HepG2 (cell line): ENCODE results near the gene IPO5. TPM values are rescaled to one million over a fixed set of nuclear protein-coding genes. Genes with fewer than 3 reads are reported as not detected.

Experiments
- GLI4 ChIP-seq: sonication (generic); formaldehyde crosslinking; IDR thresholded peaks from 2 replicates; pipeline ENCODE4 v1.5.1; 2020; ENCODE audit warnings: missing genetic modification reagents, mild to moderate bottlenecking, moderate library complexity, borderline replicate concordance
- HNF4A ChIP-seq: sonication (generic); formaldehyde crosslinking; IDR thresholded peaks from 2 replicates; pipeline ENCODE4 v1.4.0; 2020; ENCODE audit warnings: missing genetic modification reagents
- KLF12 ChIP-seq: sonication (generic); formaldehyde crosslinking; IDR thresholded peaks from 2 replicates; pipeline ENCODE4 v1.4.0; 2020; ENCODE audit warnings: missing genetic modification reagents, borderline replicate concordance
- NCOR1 ChIP-seq: fragments of 200-600 bp; sonication (generic); IDR thresholded peaks from 2 replicates; pipeline ENCODE4 v1.7.0; 2017; ENCODE audit warnings: antibody characterized with exemption, low read length, borderline replicate concordance
- RBFOX2 ChIP-seq: fragments of 200-400 bp; formaldehyde crosslinking; IDR thresholded peaks from 2 replicates; pipeline ENCODE4 v1.6.1; 2017; ENCODE audit warnings: low read depth, mild to moderate bottlenecking, low read length
- SP4 ChIP-seq: sonication (generic); formaldehyde crosslinking; IDR thresholded peaks from 2 replicates; pipeline ENCODE4 v1.8.1; 2023; ENCODE audit warnings: mild to moderate bottlenecking, missing genetic modification reagents
- TARDBP ChIP-seq: sonication (generic); formaldehyde crosslinking; IDR thresholded peaks from 2 replicates; pipeline ENCODE4 v1.8.0; 2022; ENCODE audit warnings: mild to moderate bottlenecking, missing genetic modification reagents
- YEATS4 ChIP-seq: sonication (generic); formaldehyde crosslinking; IDR thresholded peaks from 2 replicates; pipeline ENCODE4 v1.4.0; 2020; ENCODE audit warnings: missing genetic modification reagents, borderline replicate concordance
- ZFP36 ChIP-seq: fragments of 150-350 bp; IDR thresholded peaks from 2 replicates; pipeline ENCODE4 v1.6.1; 2018; ENCODE audit warnings: borderline replicate concordance, low read length, low read depth; ENCODE audit not compliant: partially characterized antibody
- ZMYM4 ChIP-seq: sonication (generic); formaldehyde crosslinking; IDR thresholded peaks from 2 replicates; pipeline ENCODE4 v1.8.1; 2023; ENCODE audit warnings: mild to moderate bottlenecking, missing genetic modification reagents
- ZNF501 ChIP-seq: sonication (generic); formaldehyde crosslinking; IDR thresholded peaks from 2 replicates; pipeline ENCODE4 v1.5.1; 2020; ENCODE audit warnings: mild to moderate bottlenecking, moderate library complexity, missing genetic modification reagents
- polyA plus RNA-seq, 8 experiments: library from polyadenylated mRNA; depleted of rRNA in 3 of 8; stranded (reverse) in 7 of 8; unstranded in 1 of 8; fragments of >200 nt; fragmentation: Illumina TruSeq in 4 of 8; extraction: Trizol in 4 of 8; gene quantifications; 2 replicates each; pipeline versions ENCODE4 v1.2.1 to v1.2.3, GENCODE V29; 2011 to 2016; ENCODE audit warnings: low read depth in 4 of 8, missing spikeins in 1 of 8, mixed read lengths in 1 of 8; ENCODE audit not compliant: insufficient read depth in 1 of 8
- total RNA-seq, 5 experiments: library from RNA; depleted of rRNA; stranded (reverse); fragments of >200 nt; fragmentation: Illumina TruSeq; extraction: Trizol; gene quantifications; 2 replicates each; pipeline ENCODE4 v1.2.3, GENCODE V29; 2016; ENCODE audit warnings: low read depth in 1 of 5
- TF ChIP-seq, protein P1 (sequence below): IDR thresholded peaks from 2 replicates; pipeline ENCODE4 v1.6.1; 2018; ENCODE audit warnings: missing genetic modification reagents
- TF ChIP-seq, protein P2 (sequence below): sonication (generic); formaldehyde crosslinking; IDR thresholded peaks from 2 replicates; pipeline ENCODE4 v1.5.0; 2020; ENCODE audit warnings: missing genetic modification reagents
- TF ChIP-seq, protein P3 (sequence below): IDR thresholded peaks from 2 replicates; pipeline ENCODE4 v1.6.1; 2016; ENCODE audit warnings: low read depth, control low read depth
- TF ChIP-seq, protein P4 (sequence below): sonication (generic); formaldehyde crosslinking; IDR thresholded peaks from 2 replicates; pipeline ENCODE4 v1.5.0; 2020; ENCODE audit warnings: mild to moderate bottlenecking, missing genetic modification reagents, borderline replicate concordance
- TF ChIP-seq, protein P5 (sequence below): sonication (generic); formaldehyde crosslinking; IDR thresholded peaks from 2 replicates; pipeline ENCODE4 v1.4.0; 2020; ENCODE audit warnings: missing genetic modification reagents, borderline replicate concordance

The IPO5 gene
- total and polyA plus RNA-seq, 2 of the 13 experiments (the other 11 are each of a cell fraction or from before 2014, with no cell fraction given) = 155 to 242 TPM

DNA sequence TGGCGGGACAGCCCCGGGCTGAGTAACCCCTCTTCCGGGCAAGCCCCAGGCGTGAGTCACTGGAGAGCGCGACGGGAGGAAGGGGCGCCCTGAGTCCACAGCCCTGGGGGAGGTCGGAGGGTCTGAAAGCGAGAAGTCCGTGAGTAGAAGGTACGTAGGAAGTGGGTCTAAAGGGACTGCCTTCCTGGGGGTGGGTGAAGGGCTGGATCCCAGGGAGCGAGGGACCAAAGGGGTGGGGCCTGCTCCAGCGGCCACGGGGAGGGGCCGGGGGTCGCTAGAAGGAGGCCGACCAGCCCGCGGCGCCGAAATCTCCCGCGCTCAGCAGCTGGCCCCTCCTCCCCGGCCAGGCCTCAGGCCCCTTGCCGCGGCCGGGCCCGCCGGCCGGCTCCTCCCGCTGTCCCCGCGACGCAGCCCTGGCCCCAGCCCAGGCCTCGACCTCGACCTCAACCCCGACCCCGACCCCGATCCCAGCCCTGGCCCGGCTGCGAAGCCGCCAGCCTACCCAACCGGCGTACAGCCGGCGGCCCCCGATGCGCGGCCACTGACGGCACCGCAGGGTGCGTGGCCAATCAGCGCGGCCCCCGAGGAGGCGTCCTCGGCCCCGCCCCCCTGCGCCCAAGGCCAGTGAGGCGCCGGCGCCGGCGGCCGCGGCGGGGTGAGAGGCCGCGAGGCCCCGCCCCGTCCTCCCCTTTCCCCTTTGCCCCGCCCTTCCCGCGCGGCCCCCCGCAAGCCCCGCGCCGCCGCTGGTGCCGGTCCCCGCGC is 22.6 kb downstream of the IPO5 start (continued):
- TF ChIP-seq, protein P1, sequence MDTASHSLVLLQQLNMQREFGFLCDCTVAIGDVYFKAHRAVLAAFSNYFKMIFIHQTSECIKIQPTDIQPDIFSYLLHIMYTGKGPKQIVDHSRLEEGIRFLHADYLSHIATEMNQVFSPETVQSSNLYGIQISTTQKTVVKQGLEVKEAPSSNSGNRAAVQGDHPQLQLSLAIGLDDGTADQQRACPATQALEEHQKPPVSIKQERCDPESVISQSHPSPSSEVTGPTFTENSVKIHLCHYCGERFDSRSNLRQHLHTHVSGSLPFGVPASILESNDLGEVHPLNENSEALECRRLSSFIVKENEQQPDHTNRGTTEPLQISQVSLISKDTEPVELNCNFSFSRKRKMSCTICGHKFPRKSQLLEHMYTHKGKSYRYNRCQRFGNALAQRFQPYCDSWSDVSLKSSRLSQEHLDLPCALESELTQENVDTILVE (CRISPR knock-in tag) = peak; percentile 46; the same call in 1 of the 2 replicates
- TF ChIP-seq, protein P2, sequence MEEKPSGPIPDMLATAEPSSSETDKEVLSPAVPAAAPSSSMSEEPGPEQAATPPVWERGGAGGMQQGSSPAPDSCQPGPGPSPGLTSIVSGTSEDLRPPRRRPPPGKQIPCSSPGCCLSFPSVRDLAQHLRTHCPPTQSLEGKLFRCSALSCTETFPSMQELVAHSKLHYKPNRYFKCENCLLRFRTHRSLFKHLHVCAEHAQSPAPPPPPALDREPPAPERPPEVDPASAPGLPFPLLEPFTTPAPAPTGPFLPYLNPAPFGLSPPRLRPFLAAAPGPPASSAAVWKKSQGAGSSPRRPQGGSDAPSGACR (CRISPR knock-in tag) = no peak
- TF ChIP-seq GLI4 = no peak
- 0 out of 2 replicates have a peak, but pooled peaks have one; percentile 58 for TF ChIP-seq NCOR1
- peak; percentile 72; the same call in 1 of the 2 replicates for TF ChIP-seq KLF12
- no peak for TF ChIP-seq ZFP36
- TF ChIP-seq, protein P3, sequence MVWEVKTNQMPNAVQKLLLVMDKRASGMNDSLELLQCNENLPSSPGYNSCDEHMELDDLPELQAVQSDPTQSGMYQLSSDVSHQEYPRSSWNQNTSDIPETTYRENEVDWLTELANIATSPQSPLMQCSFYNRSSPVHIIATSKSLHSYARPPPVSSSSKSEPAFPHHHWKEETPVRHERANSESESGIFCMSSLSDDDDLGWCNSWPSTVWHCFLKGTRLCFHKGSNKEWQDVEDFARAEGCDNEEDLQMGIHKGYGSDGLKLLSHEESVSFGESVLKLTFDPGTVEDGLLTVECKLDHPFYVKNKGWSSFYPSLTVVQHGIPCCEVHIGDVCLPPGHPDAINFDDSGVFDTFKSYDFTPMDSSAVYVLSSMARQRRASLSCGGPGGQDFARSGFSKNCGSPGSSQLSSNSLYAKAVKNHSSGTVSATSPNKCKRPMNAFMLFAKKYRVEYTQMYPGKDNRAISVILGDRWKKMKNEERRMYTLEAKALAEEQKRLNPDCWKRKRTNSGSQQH (CRISPR knock-in tag) = 0 out of 2 replicates have a peak, but pooled peaks have one; percentile 66
- TF ChIP-seq HNF4A = peak; percentile 17; the same call in 1 of the 2 replicates
- peak; percentile 69 for TF ChIP-seq RBFOX2
- TF ChIP-seq ZMYM4 (CRISPR knock-in tag) = peak; percentile 89; the same call in 1 of the 2 replicates
- peak; percentile 87 for TF ChIP-seq YEATS4 (CRISPR knock-in tag)
- TF ChIP-seq, protein P4, sequence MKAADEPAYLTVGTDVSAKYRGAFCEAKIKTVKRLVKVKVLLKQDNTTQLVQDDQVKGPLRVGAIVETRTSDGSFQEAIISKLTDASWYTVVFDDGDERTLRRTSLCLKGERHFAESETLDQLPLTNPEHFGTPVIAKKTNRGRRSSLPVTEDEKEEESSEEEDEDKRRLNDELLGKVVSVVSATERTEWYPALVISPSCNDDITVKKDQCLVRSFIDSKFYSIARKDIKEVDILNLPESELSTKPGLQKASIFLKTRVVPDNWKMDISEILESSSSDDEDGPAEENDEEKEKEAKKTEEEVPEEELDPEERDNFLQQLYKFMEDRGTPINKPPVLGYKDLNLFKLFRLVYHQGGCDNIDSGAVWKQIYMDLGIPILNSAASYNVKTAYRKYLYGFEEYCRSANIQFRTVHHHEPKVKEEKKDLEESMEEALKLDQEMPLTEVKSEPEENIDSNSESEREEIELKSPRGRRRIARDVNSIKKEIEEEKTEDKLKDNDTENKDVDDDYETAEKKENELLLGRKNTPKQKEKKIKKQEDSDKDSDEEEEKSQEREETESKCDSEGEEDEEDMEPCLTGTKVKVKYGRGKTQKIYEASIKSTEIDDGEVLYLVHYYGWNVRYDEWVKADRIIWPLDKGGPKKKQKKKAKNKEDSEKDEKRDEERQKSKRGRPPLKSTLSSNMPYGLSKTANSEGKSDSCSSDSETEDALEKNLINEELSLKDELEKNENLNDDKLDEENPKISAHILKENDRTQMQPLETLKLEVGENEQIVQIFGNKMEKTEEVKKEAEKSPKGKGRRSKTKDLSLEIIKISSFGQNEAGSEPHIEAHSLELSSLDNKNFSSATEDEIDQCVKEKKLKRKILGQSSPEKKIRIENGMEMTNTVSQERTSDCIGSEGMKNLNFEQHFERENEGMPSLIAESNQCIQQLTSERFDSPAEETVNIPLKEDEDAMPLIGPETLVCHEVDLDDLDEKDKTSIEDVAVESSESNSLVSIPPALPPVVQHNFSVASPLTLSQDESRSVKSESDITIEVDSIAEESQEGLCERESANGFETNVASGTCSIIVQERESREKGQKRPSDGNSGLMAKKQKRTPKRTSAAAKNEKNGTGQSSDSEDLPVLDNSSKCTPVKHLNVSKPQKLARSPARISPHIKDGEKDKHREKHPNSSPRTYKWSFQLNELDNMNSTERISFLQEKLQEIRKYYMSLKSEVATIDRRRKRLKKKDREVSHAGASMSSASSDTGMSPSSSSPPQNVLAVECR (CRISPR knock-in tag) = peak; percentile 65
- TF ChIP-seq TARDBP (CRISPR knock-in tag) = 0 out of 2 replicates have a peak, but pooled peaks have one; percentile 40
- 0 out of 2 replicates have a peak, but pooled peaks have one; percentile 57 for TF ChIP-seq ZNF501 (CRISPR knock-in tag)
- TF ChIP-seq, protein P5, sequence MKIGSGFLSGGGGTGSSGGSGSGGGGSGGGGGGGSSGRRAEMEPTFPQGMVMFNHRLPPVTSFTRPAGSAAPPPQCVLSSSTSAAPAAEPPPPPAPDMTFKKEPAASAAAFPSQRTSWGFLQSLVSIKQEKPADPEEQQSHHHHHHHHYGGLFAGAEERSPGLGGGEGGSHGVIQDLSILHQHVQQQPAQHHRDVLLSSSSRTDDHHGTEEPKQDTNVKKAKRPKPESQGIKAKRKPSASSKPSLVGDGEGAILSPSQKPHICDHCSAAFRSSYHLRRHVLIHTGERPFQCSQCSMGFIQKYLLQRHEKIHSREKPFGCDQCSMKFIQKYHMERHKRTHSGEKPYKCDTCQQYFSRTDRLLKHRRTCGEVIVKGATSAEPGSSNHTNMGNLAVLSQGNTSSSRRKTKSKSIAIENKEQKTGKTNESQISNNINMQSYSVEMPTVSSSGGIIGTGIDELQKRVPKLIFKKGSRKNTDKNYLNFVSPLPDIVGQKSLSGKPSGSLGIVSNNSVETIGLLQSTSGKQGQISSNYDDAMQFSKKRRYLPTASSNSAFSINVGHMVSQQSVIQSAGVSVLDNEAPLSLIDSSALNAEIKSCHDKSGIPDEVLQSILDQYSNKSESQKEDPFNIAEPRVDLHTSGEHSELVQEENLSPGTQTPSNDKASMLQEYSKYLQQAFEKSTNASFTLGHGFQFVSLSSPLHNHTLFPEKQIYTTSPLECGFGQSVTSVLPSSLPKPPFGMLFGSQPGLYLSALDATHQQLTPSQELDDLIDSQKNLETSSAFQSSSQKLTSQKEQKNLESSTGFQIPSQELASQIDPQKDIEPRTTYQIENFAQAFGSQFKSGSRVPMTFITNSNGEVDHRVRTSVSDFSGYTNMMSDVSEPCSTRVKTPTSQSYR (CRISPR knock-in tag) = peak; percentile 8; the same call in 1 of the 2 replicates
- TF ChIP-seq SP4 (CRISPR knock-in tag) = peak; percentile 63; the same call in 1 of the 2 replicates
